K562 (cell line): ENCODE measurements around the gene MT1HL1. TPM values are rescaled to one million over a fixed set of nuclear protein-coding genes. Genes with fewer than 3 reads are reported as not detected.

ENCODE experiments used
- BMI1 ChIP-seq: fragments of 150-350 bp; IDR thresholded peaks from 2 replicates; pipeline ENCODE4 v1.6.1; 2014; ENCODE audit warnings: low read length
- CBFA2T2 ChIP-seq: fragments of 450-650 bp; conservative IDR thresholded peaks from 2 replicates; pipeline ENCODE4 v1.6.1; 2017; ENCODE audit warnings: mild to moderate bottlenecking
- CHD1 ChIP-seq: fragments of 200-600 bp; sonication (generic); IDR thresholded peaks from one replicate; pipeline ENCODE4 v1.6.1; 2012; ENCODE audit warnings: mild to moderate bottlenecking, moderate library complexity, low read length, inconsistent platforms
- CXXC5 ChIP-seq: fragments of 250-450 bp; sonication (Bioruptor Pico); IDR thresholded peaks from 2 replicates; pipeline ENCODE4 v1.8.0; 2022; ENCODE audit warnings: inconsistent platforms, mild to moderate bottlenecking, moderate library complexity
- FOXJ2 ChIP-seq: fragments of 200-800 bp; sonication (Bioruptor generic); IDR thresholded peaks from 2 replicates; pipeline ENCODE4 v1.6.1; 2016; ENCODE audit warnings: missing genetic modification characterization, missing compliant biosample characterization
- GABPA ChIP-seq: fragments of 200-800 bp; sonication (Bioruptor generic); conservative IDR thresholded peaks from 2 replicates; pipeline ENCODE4 v1.6.1; 2016; ENCODE audit warnings: low read depth, missing genetic modification characterization, missing compliant biosample characterization
- HEY1 ChIP-seq: fragments of 250-450 bp; sonication (Bioruptor Pico); IDR thresholded peaks from 2 replicates; pipeline ENCODE4 v1.5.0; 2020; ENCODE audit warnings: mild to moderate bottlenecking, moderate library complexity, borderline replicate concordance
- L3MBTL2 ChIP-seq: fragments of 450-650 bp; IDR thresholded peaks from 2 replicates; pipeline ENCODE4 v1.6.1; 2016; ENCODE audit warnings: mild to moderate bottlenecking, moderate library complexity
- MAZ ChIP-seq, 2 experiments: fragments of 450-650 bp in 1 of 2; sonication (generic) in 1 of 2; formaldehyde crosslinking; IDR thresholded peaks in 1 of 2; conservative IDR thresholded peaks in 1 of 2; 2 replicates each; pipeline versions ENCODE4 v1.4.0 to v1.5.0; 2020; ENCODE audit warnings: mild to moderate bottlenecking in 1 of 2, missing genetic modification reagents in 1 of 2
- NFE2L1 ChIP-seq: fragments of 450-650 bp; IDR thresholded peaks from 2 replicates; pipeline ENCODE4 v1.6.1; 2016; ENCODE audit warnings: missing genetic modification characterization, low read depth, mild to moderate bottlenecking, missing compliant biosample characterization, moderate library complexity, borderline replicate concordance
- NFIX ChIP-seq: fragments of 250-450 bp; sonication (Bioruptor Pico); IDR thresholded peaks from 2 replicates; pipeline ENCODE4 v1.4.0; 2020; ENCODE audit warnings: low read depth, mild to moderate bottlenecking, moderate library complexity
- RBFOX2 ChIP-seq: fragments of 200-400 bp; formaldehyde crosslinking; IDR thresholded peaks from 2 replicates; pipeline ENCODE4 v1.6.1; 2017; ENCODE audit warnings: low read depth, mild to moderate bottlenecking, low read length, moderate library complexity
- TAL1 ChIP-seq: fragments of 450-650 bp; IDR thresholded peaks from 2 replicates; pipeline ENCODE4 v1.6.1; 2016; ENCODE audit warnings: mild to moderate bottlenecking
- TFAM ChIP-seq: fragments of 250-450 bp; sonication (Bioruptor Pico); conservative IDR thresholded peaks from 2 replicates; pipeline ENCODE4 v1.5.0; 2021; ENCODE audit warnings: mild to moderate bottlenecking, moderate library complexity
- U2AF1 ChIP-seq: fragments of 200-400 bp; formaldehyde crosslinking; optimal IDR thresholded peaks from 2 replicates; pipeline ENCODE3; 2017; ENCODE audit warnings: mild to moderate bottlenecking, low read depth, low read length, moderate library complexity
- ZBTB7A ChIP-seq: IDR thresholded peaks from 2 replicates; pipeline ENCODE4 v1.6.1; 2011; ENCODE audit warnings: low read depth, mild to moderate bottlenecking, low read length, moderate library complexity, borderline replicate concordance; ENCODE audit not compliant: control insufficient read depth
- ZNF274 ChIP-seq: IDR thresholded peaks from 2 replicates; pipeline ENCODE4 v1.6.1; 2011; ENCODE audit warnings: low read depth, mild to moderate bottlenecking, low read length, moderate library complexity, borderline replicate concordance
- polyA plus RNA-seq, 8 experiments: library from polyadenylated mRNA; depleted of rRNA in 4 of 8; stranded (reverse) in 5 of 8; unstranded in 3 of 8; fragments of >200 nt; fragmentation: Nextera tagmentation in 2 of 8; fragmentation: Illumina TruSeq in 1 of 8; extraction: Ambion mirVana in 2 of 8; extraction: Trizol in 1 of 8; gene quantifications; 2 replicates each; pipeline versions ENCODE4 v1.2.1 to v1.2.3, GENCODE V29; 2011 to 2014; ENCODE audit warnings: inconsistent platforms in 1 of 8, missing spikeins in 1 of 8
- total RNA-seq, 7 experiments: library from RNA; depleted of rRNA in 6 of 7; stranded (reverse); fragments of >200 nt in 6 of 7; fragmentation: Illumina TruSeq in 2 of 7; extraction: Trizol in 2 of 7; gene quantifications; 2 replicates each; pipeline versions ENCODE4 v1.2.1 to v1.2.3, GENCODE V29; 2011 to 2021; ENCODE audit warnings: low replicate concordance in 1 of 7
- TF ChIP-seq, protein P1 (sequence below): fragments of 250-450 bp; sonication (Bioruptor Pico); IDR thresholded peaks from 2 replicates; pipeline ENCODE4 v1.8.0; 2021; ENCODE audit warnings: moderate library complexity, mild to moderate bottlenecking, inconsistent platforms
- TF ChIP-seq, protein P2 (sequence below): sonication (generic); formaldehyde crosslinking; IDR thresholded peaks from 2 replicates; pipeline ENCODE4 v1.8.0; 2022; ENCODE audit warnings: missing genetic modification reagents, mild to moderate bottlenecking, borderline replicate concordance
- TF ChIP-seq, protein P3 (sequence below): fragments of 450-650 bp; IDR thresholded peaks from 2 replicates; pipeline ENCODE4 v1.6.1; 2018; ENCODE audit not compliant: partially characterized antibody

Gene MT1HL1
- total and polyA plus RNA-seq, 9 of the 15 experiments (the other 6 are each of a cell fraction or from before 2014, with no cell fraction given): not detected

DNA sequence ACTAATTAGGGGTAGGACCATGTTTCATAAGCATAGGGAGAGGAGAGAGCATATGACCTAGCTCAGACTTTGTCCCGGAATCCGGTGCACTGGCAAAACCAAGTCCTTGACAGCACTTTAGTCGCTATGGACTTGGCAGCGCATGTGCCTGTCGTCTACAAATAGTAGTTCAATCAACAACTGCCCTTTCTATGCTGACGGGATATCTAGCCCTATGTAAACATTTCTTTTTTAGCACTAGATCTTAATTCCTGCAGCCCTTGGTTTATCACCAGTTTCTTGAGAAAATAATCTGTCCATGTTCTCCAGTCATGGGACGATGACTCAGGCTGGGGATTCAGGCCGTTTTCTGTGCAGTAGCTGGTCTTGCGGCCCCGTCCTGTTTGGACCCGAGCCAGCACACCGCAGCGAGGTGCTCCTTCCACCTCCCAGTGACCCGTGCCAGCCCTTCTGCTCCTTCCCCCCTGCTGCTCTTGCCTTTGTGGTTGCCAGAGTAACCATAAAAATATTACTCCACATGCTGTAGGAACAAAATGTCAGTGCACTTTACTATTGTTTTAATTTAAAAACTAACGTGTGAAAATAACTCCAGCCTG lies 8.6 kb upstream of the MT1HL1 start (continued):
- TF ChIP-seq MAZ (CRISPR knock-in tag; conservative IDR thresholded peaks at IDR 0.05 in 1 of 2, IDR thresholded peaks at IDR 0.05 in 1 of 2) (peak in 1 of 2 experiments; percentile 65; a peak in 2 of 4 replicates), TAL1 (peak; percentile 7; the same call in 1 of the 2 replicates), U2AF1 (no peak), CHD1 (no peak), NFIX (CRISPR knock-in tag) (0 out of 2 replicates have a peak, but pooled peaks have one; percentile 11), RBFOX2 (no peak), L3MBTL2 (no peak), ZNF274 (no peak), TFAM (no peak), BMI1 (no peak), GABPA (tag) (no peak), ZBTB7A (no peak), CXXC5 (CRISPR knock-in tag) (peak; percentile 69), HEY1 (CRISPR knock-in tag) (no peak), CBFA2T2 (no peak), NFE2L1 (no peak), FOXJ2 (peak; percentile 97)
- TF ChIP-seq, protein P1, sequence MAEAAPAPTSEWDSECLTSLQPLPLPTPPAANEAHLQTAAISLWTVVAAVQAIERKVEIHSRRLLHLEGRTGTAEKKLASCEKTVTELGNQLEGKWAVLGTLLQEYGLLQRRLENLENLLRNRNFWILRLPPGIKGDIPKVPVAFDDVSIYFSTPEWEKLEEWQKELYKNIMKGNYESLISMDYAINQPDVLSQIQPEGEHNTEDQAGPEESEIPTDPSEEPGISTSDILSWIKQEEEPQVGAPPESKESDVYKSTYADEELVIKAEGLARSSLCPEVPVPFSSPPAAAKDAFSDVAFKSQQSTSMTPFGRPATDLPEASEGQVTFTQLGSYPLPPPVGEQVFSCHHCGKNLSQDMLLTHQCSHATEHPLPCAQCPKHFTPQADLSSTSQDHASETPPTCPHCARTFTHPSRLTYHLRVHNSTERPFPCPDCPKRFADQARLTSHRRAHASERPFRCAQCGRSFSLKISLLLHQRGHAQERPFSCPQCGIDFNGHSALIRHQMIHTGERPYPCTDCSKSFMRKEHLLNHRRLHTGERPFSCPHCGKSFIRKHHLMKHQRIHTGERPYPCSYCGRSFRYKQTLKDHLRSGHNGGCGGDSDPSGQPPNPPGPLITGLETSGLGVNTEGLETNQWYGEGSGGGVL (CRISPR knock-in tag): no peak
- TF ChIP-seq, protein P2, sequence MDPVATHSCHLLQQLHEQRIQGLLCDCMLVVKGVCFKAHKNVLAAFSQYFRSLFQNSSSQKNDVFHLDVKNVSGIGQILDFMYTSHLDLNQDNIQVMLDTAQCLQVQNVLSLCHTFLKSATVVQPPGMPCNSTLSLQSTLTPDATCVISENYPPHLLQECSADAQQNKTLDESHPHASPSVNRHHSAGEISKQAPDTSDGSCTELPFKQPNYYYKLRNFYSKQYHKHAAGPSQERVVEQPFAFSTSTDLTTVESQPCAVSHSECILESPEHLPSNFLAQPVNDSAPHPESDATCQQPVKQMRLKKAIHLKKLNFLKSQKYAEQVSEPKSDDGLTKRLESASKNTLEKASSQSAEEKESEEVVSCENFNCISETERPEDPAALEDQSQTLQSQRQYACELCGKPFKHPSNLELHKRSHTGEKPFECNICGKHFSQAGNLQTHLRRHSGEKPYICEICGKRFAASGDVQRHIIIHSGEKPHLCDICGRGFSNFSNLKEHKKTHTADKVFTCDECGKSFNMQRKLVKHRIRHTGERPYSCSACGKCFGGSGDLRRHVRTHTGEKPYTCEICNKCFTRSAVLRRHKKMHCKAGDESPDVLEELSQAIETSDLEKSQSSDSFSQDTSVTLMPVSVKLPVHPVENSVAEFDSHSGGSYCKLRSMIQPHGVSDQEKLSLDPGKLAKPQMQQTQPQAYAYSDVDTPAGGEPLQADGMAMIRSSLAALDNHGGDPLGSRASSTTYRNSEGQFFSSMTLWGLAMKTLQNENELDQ (CRISPR knock-in tag): no peak
- TF ChIP-seq, protein P3, sequence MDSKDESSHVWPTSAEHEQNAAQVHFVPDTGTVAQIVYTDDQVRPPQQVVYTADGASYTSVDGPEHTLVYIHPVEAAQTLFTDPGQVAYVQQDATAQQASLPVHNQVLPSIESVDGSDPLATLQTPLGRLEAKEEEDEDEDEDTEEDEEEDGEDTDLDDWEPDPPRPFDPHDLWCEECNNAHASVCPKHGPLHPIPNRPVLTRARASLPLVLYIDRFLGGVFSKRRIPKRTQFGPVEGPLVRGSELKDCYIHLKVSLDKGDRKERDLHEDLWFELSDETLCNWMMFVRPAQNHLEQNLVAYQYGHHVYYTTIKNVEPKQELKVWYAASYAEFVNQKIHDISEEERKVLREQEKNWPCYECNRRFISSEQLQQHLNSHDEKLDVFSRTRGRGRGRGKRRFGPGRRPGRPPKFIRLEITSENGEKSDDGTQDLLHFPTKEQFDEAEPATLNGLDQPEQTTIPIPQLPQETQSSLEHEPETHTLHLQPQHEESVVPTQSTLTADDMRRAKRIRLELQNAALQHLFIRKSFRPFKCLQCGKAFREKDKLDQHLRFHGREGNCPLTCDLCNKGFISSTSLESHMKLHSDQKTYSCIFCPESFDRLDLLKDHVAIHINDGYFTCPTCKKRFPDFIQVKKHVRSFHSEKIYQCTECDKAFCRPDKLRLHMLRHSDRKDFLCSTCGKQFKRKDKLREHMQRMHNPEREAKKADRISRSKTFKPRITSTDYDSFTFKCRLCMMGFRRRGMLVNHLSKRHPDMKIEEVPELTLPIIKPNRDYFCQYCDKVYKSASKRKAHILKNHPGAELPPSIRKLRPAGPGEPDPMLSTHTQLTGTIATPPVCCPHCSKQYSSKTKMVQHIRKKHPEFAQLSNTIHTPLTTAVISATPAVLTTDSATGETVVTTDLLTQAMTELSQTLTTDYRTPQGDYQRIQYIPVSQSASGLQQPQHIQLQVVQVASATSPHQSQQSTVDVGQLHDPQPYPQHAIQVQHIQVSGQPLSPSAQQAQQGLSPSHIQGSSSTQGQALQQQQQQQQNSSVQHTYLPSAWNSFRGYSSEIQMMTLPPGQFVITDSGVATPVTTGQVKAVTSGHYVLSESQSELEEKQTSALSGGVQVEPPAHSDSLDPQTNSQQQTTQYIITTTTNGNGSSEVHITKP: peak; percentile 65
